ENCODE data around the gene NKIRAS2. TPM values are rescaled to one million over a fixed set of nuclear protein-coding genes. Genes with fewer than 3 reads are reported as not detected.

NKIRAS2 gene
- total and polyA plus RNA-seq, 2 of the 13 experiments (the other 11 are each of a cell fraction or from before 2014, with no cell fraction given) = 27.9 to 42.0 TPM

GRCh38 chr17:42027961-42028790 is 8.3 kb downstream of the NKIRAS2 start (continued):
- TF ChIP-seq ZNF432 (CRISPR knock-in tag; IDR thresholded peaks at IDR 0.05; ENCODE audit: borderline replicate concordance) (no peak), ZNF383 (CRISPR knock-in tag; IDR thresholded peaks at IDR 0.05; ENCODE audit: borderline replicate concordance) (no peak), ASH2L (IDR thresholded peaks at IDR 0.05; ENCODE audit: insufficient read length, low read depth, low read length) (no peak), ZNF121 (CRISPR knock-in tag; IDR thresholded peaks at IDR 0.05) (no peak), GATA4 (IDR thresholded peaks at IDR 0.05; ENCODE audit: borderline replicate concordance, low read depth) (no peak), MIER2 (CRISPR knock-in tag; IDR thresholded peaks at IDR 0.05) (0 out of 2 replicates have a peak, but pooled peaks have one; percentile 49), JARID2 (CRISPR knock-in tag; IDR thresholded peaks at IDR 0.05; ENCODE audit: insufficient replicate concordance) (no peak), NRL (CRISPR knock-in tag; IDR thresholded peaks at IDR 0.05; ENCODE audit: borderline replicate concordance) (no peak), HDAC1 (CRISPR knock-in tag; IDR thresholded peaks at IDR 0.05) (no peak), SUZ12 (IDR thresholded peaks at IDR 0.05; ENCODE audit: low read depth, low read length) (no peak), FOXK1 (CRISPR knock-in tag; IDR thresholded peaks at IDR 0.05; ENCODE audit: borderline replicate concordance, low read depth) (no peak), BRD4 (CRISPR knock-in tag; IDR thresholded peaks at IDR 0.05) (no peak), REST (IDR thresholded peaks at IDR 0.05; ENCODE audit: borderline replicate concordance in 1 of 2, low read depth in 1 of 2, low read length in 2 of 2) (no peak), ZSCAN29 (CRISPR knock-in tag; conservative IDR thresholded peaks at IDR 0.05) (no peak), ZNF337 (CRISPR knock-in tag; IDR thresholded peaks at IDR 0.05; ENCODE audit: borderline replicate concordance, low read depth) (no peak), DNMT3B (CRISPR knock-in tag; conservative IDR thresholded peaks at IDR 0.05) (no peak), ZBTB21 (CRISPR knock-in tag; IDR thresholded peaks at IDR 0.05) (no peak), HOXA7 (CRISPR knock-in tag; IDR thresholded peaks at IDR 0.05) (no peak), ZMAT3 (CRISPR knock-in tag; conservative IDR thresholded peaks at IDR 0.05) (no peak; the same call in 1 of the 2 replicates), ZNF691 (CRISPR knock-in tag; IDR thresholded peaks at IDR 0.05; ENCODE audit: borderline replicate concordance, low read depth) (peak; percentile 30; the same call in 1 of the 2 replicates), ZNF720 (CRISPR knock-in tag; IDR thresholded peaks at IDR 0.05) (0 out of 2 replicates have a peak, but pooled peaks have one; percentile 11), RARG (CRISPR knock-in tag; IDR thresholded peaks at IDR 0.05; ENCODE audit: low read depth) (no peak)

All from HepG2 (cell line).